GM19397 (cell line): ENCODE results near the gene PLAAT4.

Experiments
- ATAC-seq: cut with Tn5 transposase; IDR thresholded peaks from one replicate; pipeline ENCODE4 v1.9.1; 2021; ENCODE audit warnings: mild to moderate bottlenecking, moderate library complexity; ENCODE audit not compliant: unreplicated experiment

The PLAAT4 gene

GRCh38 chr11:63536669-63537292 is at the start of gene PLAAT4:
PLAAT4 (plus strand) TSS chr11:63536808; CDS start chr11:63536869, 61 bp downstream.
- ATAC-seq: no peak

GRCh38 chr11:63488789-63489188 is 47.8 kb upstream of the PLAAT4 start:
- no peak for ATAC-seq

GRCh38 chr11:63489879-63490278 is 46.7 kb upstream of the PLAAT4 start:
- ATAC-seq: no peak

DNA sequence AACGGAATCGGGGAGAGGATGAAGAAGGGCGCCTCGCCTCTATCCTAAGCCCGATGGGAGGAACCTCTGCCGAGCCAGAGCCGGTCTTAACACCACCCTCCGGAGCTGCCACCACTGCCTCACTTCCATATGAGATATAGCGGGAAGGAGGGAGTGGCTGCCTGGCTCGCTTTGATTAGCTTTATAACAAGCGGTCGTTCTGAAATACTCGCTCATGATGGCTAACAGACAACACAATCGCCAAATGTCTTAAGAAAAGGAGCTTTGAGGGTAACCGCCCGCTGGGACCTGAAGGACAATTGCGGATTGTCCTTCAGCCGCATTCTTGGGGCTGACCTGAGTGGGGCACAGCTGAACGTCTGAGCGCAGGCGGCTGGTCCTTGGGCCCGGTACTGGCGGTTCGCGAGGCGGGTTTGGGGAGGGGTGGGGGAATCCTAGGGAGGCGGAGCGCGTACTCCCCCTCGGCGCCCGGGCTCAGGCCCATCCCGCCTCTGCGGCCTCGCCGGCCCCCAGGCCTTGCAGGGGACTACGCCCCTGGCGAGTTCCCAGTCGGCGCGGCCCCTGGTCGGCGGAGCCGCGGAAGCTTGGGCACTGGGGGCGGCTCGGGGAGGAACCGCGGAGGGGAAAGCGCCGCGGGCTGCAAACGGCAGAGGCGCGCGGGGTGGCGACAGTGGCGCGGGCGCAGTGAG is 45.9 kb upstream of the PLAAT4 start, which contains the start of gene PLAAT5:
TSS of gene PLAAT5 (minus strand) at position 617 of the 689 bp plus-strand sequence. CDS start at position 484, 133 bp downstream.
- ATAC-seq: no peak

DNA sequence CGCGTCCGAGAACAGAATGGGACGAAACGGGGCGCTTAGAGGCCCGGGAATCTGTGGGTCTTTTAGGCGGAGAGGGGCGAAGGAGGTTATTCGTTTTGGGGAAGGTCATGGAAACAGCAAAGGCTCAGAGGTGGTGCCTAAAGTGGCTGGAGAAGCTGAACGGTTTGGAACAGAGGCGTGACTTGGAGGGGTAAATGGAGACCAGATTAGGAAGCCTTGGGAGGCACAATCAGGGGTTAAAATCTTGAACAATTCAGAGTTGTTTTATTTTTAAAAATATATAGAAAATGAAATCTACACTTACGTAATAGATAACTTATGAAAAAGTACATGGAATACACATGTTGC is 45.4 kb upstream of the PLAAT4 start:
- no peak for ATAC-seq

- no peak for ATAC-seq
Measured at GRCh38 chr11:63491636-63492372, 44.8 kb upstream of the PLAAT4 start.

GRCh38 chr11:63492441-63492840 is 44.2 kb upstream of the PLAAT4 start:
- no peak for ATAC-seq

DNA sequence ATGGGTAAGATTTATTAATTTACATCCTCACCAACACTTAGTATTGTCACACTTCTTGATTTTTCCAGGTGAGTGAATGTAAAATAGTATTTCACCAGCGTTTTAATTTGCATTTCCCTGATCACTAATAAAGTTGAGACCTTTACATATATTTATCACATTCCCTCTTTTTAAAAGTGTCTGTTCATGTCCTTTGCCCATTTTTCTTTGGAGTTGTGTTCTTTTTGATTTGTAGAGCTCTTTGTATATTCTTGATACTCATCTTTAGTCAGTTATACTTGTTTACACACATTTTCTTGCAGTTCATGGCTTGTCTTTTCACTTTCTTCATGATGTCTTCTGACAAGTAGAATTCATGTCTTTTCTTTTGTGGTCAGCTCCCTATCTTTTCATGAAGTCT is 43.5 kb upstream of the PLAAT4 start:
- ATAC-seq: no peak

GRCh38 chr11:63494975-63495374 is 41.6 kb upstream of the PLAAT4 start:
- no peak for ATAC-seq

GRCh38 chr11:63499874-63500273 is 36.7 kb upstream of the PLAAT4 start:
- no peak for ATAC-seq

- ATAC-seq: no peak
Measured at GRCh38 chr11:63501236-63501635, 35.4 kb upstream of the PLAAT4 start.

- no peak for ATAC-seq
Measured at GRCh38 chr11:63502252-63502820, 34.3 kb upstream of the PLAAT4 start.

DNA sequence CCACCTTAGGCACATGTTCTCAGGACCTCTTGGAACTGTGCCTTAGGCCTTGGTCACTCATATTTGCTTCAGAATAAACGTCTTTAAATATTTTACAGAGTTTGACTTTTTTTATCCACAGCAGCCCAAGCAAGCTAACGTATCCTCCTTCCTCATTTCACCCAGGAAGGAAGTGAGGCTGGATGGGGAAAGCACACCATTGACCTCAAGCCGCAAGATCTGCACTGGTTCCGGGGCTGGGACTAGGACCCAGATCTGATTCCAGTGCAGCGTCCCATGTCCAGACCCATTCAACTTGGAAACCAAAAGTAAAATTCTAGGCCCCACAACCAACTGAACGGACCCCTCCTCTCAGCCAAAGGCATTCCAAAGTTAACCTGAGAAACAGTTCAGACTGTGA is 33.1 kb upstream of the PLAAT4 start:
- no peak for ATAC-seq

- ATAC-seq: no peak
Measured at GRCh38 chr11:63504054-63504453, 32.6 kb upstream of the PLAAT4 start.

DNA sequence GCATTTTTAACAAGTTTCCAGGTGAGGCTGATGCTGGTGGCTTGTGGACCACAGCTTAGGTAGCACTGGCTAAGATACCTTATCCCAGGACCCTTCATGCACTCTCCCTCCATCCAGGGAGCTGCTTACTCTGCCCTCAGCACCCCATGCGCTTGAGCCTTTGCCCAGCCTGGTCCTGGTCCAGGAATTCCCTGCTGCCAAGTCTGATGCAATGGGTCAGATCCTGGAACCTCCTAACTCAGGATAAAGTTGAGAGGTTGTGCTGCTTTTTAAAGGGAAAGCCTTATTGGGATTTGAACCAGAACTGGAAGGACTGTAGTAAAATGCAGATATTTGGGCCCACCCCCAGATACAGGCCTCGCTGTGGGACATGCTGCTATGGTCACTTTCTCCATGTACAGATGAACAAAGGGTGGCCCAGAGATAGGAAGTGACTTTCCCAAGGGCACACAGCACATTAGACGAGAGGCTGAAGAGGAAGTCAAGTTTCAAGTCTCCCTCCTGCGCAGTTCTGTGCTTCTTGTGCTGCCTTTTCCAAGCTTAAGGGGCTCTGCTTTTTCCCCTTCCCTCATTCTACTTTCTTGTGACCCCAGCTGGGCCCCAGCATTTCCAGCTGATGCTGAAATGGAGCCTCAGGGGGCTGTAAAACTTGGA is 31.5 kb upstream of the PLAAT4 start:
- ATAC-seq: no peak

DNA sequence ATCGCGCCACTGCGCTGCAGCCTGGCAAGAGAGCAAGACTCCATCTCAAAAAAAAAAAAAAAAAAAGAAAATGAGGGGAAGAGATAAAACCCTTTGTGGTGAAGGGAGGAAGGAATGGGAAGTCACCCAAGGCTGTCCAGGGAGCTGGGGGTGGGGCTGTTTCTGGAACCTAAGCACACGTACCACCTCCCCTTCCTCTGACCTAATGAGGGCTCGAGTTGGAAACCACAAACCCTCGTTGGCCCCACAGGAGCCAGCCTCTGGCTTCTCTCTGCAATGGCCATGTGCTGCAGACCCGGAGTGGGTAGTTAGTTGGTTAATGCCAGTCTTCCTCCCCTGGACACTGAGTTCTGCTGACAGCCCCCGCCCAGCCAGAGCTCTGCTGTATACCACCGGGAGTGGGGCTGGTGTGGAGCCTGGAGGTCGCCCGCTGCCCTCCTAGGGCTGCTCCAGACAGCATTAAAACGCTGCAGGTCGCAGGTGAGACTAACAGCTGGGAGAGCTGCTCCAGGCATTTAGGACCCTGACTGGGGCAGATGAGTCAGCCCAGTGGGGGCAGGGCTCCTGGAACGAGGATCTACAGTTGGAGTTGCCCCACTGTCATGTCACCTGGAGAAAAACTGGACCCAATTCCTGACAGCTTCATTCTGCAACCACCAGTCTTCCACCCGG is 30.6 kb upstream of the PLAAT4 start, which contains the start of gene LGALS12:
TSS of gene LGALS12 (plus strand) at position 228 of the 672 bp plus-strand sequence. CDS start at position 603, 375 bp downstream.
- ATAC-seq: no peak

DNA sequence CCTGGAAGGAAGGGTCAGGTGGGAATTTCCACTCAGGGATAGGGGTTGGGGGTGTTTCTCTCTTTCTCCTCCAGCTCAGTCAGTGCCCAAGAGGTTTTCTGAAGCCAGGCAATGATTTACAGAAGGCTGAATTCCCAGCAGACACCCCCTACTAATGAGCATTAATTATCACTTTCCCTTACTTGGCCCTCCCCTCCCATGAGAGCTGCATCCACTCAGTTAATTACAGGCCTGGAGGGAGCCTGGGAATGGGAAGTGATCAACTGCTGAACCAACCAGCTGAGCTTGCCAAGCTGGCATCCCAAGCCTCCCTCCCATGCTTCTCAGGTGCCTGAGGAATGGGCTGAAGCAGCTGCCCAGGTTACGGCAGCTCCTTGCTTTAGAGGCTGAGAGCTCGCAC is 29.7 kb upstream of the PLAAT4 start:
- ATAC-seq: no peak

DNA sequence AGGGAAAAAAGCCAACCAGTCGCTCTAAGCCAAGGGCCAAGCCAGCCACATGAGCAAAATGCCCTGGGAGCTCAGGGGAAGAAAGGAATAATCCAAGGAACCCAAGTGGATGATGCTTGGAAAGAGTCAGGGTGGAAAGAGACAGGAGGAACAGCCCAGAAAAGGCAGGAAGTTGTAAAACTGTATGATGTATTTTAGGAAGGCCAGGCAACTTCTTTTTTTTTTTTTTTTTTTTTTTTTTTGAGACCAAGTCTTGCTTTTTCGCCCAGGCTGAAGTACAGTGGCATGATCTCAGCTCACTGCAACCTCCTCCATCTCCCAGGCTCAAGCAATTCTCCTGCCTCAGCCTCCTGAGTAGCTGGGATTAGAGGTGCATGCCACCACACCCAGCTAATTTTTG is 29.1 kb upstream of the PLAAT4 start:
- ATAC-seq: no peak

DNA sequence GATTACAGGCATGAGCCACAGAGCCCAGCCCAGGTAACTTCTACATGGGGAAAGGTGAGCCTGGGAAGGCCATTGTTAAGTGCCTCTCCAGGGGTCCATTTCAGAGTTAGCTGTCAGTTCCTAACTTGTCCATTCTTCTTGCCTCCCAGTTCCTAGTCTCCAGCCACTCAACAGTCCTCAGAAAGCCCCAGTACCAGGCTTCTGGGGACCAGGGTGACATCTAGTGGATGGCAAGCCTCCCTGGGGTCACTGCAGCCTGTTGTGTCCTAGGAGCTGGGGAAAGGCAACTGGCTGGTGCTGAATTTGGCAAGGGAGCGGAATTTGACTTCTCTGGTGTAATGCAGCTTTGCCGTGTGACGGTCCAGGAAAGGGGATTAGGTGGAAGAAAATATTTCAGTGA is 28.6 kb upstream of the PLAAT4 start:
- ATAC-seq: no peak

GRCh38 chr11:63508745-63509144 is 27.9 kb upstream of the PLAAT4 start:
- no peak for ATAC-seq
